H1 (cell line): ENCODE data around the gene TCP11. TPM values are rescaled to one million over a fixed set of nuclear protein-coding genes. Genes with fewer than 3 reads are reported as not detected.

ENCODE experiments used
- BCL11A ChIP-seq, 2 experiments: IDR thresholded peaks; one replicate each; pipeline ENCODE4 v1.6.1; 2011; ENCODE audit warnings: low read depth in 2 of 2, low read length in 2 of 2, mild to moderate bottlenecking in 2 of 2
- EP300 ChIP-seq, 2 experiments: IDR thresholded peaks; 1 replicate in 1 of 2; 2 replicates in 1 of 2; pipeline ENCODE4 v1.6.1; 2011 to 2012; ENCODE audit warnings: low read depth in 2 of 2, low read length in 2 of 2, mild to moderate bottlenecking in 2 of 2, borderline replicate concordance in 1 of 2, inconsistent platforms in 1 of 2, moderate library complexity in 1 of 2
- EZH2 ChIP-seq: fragments of 200-600 bp; sonication (generic); IDR thresholded peaks from 2 replicates; pipeline ENCODE4 v1.7.1; 2012; ENCODE audit warnings: low read depth, mild to moderate bottlenecking, moderate library complexity, low read length, inconsistent platforms; ENCODE audit not compliant: severe bottlenecking
- JUN ChIP-seq: IDR thresholded peaks from 2 replicates; pipeline ENCODE4 v1.6.1; 2011; ENCODE audit warnings: low read depth, mild to moderate bottlenecking, improper control_type of control experiment, low read length
- SIN3A ChIP-seq, 2 experiments: IDR thresholded peaks in 1 of 2; conservative IDR thresholded peaks in 1 of 2; 2 replicates each; pipeline ENCODE4 v1.6.1; 2011 to 2012; ENCODE audit warnings: low read length in 2 of 2, improper control_type of control experiment in 1 of 2, low read depth in 1 of 2, mild to moderate bottlenecking in 1 of 2
- YY1 ChIP-seq: IDR thresholded peaks from 2 replicates; pipeline ENCODE4 v1.6.1; 2011; ENCODE audit warnings: low read depth, mild to moderate bottlenecking, low read length
- polyA plus RNA-seq, 7 experiments: library from polyadenylated mRNA; depleted of rRNA in 3 of 7; stranded (reverse) in 5 of 7; unstranded in 2 of 7; fragments of >200 nt in 5 of 7; fragments of 200-250 nt in 2 of 7; gene quantifications; 1 replicate in 5 of 7; 2 replicates in 1 of 7; 4 replicates in 1 of 7; pipeline versions ENCODE4 v1.2.1 to v1.2.3, GENCODE V29; 2011 to 2013; ENCODE audit warnings: missing spikeins in 2 of 7, mixed read lengths in 2 of 7
- total RNA-seq: library from RNA; stranded (reverse); fragmentation: NEBNext Ultra II Directional; extraction: Animal tissue kit (Norgen Biotek cat#: 25700); gene quantifications from 2 replicates; pipeline ENCODE4 v1.2.1, GENCODE V29; 2021
- TF ChIP-seq, protein P1 (sequence below): IDR thresholded peaks from 2 replicates; pipeline ENCODE4 v1.6.1; 2012; ENCODE audit warnings: inconsistent platforms
- TF ChIP-seq, protein P2 (sequence below): IDR thresholded peaks from 2 replicates; pipeline ENCODE4 v1.6.1; 2011; ENCODE audit warnings: low read depth, mild to moderate bottlenecking, low read length; ENCODE audit not compliant: insufficient read depth

Gene TCP11
- total and polyA plus RNA-seq, 2 of the 8 experiments (the other 6 are each of a cell fraction or from before 2014, with no cell fraction given), result 0.11 TPM; not detected in 1

DNA sequence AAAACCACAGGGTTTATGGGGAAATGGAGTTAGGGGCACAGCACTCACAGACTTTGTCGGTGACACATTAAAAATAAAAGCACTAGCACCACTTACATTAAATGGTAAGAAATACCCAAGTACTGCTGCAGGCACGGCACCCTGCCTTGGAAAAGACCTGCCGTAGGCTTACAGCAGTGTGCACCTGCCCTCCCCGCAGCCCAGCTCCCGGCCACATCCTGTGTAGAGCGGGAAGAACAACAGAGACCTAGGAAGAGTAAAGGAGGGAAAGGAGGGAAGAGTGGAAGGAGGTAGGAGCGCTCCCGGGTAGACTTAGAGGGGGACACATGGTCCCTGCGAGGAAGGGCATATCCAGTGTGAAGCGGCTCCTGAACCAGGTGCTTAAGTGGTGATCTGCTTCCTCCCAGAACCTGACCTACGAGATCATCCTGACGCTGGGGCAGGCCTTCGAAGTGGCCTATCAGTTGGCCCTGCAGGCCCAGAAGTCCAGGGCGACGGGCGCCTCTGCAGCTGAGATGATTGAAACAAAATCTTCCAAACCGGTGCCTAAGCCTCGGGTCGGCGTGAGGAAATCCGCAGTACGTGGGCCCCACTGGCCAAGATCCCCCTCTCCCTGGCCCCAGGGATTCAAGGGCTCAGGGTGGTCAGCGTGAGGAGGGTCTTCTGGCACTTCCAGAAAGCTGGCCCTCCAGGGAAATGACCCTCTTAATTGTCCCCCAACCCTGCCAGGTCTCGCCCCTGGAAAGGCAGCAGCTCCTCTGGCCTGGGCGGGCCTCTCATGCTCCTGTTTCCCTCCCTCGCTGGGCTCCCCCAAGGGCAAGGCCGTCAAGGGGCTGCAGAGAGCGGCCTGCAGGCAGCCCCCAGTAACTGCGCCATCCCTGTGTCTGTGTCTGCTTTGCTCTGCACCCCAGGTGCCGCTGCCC is 55.5 kb downstream of the TCP11 start (continued):
- TF ChIP-seq EZH2 (no peak), SIN3A (conservative IDR thresholded peaks at IDR 0.05 in 1 of 2, IDR thresholded peaks at IDR 0.05 in 1 of 2; ENCODE audit: low read depth in 1 of 2, low read length in 2 of 2) (no peak), BCL11A (IDR thresholded peaks at IDR 0.05; ENCODE audit: low read depth in 2 of 2, low read length in 2 of 2) (no peak), JUN (no peak), EP300 (IDR thresholded peaks at IDR 0.05; ENCODE audit: borderline replicate concordance in 1 of 2, low read depth in 2 of 2, low read length in 2 of 2) (no peak), YY1 (no peak)
- TF ChIP-seq, protein P1, sequence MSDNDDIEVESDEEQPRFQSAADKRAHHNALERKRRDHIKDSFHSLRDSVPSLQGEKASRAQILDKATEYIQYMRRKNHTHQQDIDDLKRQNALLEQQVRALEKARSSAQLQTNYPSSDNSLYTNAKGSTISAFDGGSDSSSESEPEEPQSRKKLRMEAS, result no peak
- TF ChIP-seq, protein P2, sequence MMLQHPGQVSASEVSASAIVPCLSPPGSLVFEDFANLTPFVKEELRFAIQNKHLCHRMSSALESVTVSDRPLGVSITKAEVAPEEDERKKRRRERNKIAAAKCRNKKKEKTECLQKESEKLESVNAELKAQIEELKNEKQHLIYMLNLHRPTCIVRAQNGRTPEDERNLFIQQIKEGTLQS, result no peak
